ENCODE measurements around the gene KLK4. TPM values are rescaled to one million over a fixed set of nuclear protein-coding genes. Genes with fewer than 3 reads are reported as not detected.
"Not testable (repeated sequence)": the region's sequence is repeated elsewhere in the genome, so short reads cannot be mapped to it uniquely, and the experiment has no call there.

KLK4 gene
- total and polyA plus RNA-seq, 7 experiments from 2014 or later = not detected

DNA sequence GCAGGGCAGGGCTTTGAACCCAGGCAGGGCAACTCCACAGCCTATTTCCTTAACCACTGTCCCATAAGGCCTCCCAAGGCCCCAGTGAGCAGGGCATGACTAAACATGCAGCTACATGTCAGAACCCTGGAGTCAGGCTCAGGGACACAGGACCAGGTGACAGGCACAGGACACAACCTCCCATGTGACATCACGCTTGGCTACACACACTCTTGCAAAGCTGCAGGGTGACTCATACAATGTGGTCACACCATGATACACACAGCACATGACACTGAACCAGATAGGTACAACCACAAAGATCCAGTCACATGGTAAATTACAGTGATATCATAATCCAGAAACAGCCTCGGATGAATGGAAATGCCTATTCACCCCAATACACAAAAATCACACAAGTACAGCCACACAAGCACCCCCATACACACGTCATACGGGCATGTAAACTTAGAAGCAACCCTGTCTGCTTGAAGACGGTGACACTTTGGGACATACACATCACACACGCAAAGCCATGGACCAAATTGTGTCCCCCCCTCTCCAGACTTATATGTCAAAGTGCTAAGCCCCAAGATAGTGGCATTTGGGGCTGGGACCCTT, 14.5 kb downstream of the KLK4 start:
- intact Hi-C loops (cut with micrococcal nuclease) = no loop called here
- Histone ChIP-seq H3K27me3 (ENCODE audit: control insufficient read depth in 2 of 2, insufficient read depth in 2 of 2, low read length in 2 of 2) (no peaks in the 10 kb centered on the region), H3K4me3 (ENCODE audit: low read length) (no peak overlapping the region), H3K4me1 (ENCODE audit: control insufficient read depth in 2 of 2, insufficient read depth in 2 of 2, low read length in 2 of 2) (no peaks in the 10 kb centered on the region), H3K9me3 (ENCODE audit: control insufficient read depth in 2 of 3, low read length in 3 of 3) (peaks cover 0 to 9% (median 0%) of the 10 kb centered on the region in 3 experiments), H3K36me3 (ENCODE audit: control insufficient read depth in 2 of 3, insufficient read depth in 3 of 3, low read length in 3 of 3) (no peaks in the 10 kb centered on the region), H3K27ac (ENCODE audit: low read depth, low read length) (no peak overlapping the region)
- CTCF ChIA-PET = interaction anchor here (0.6 kb wide), 1 partner anchor 133 kb away, joined by 3 read pairs; no protein-coding TSS in a partner anchor
- DNase-seq (no peak), ATAC-seq (peak; percentile 60)
- peaks cover 0 to 23% (median 5%) of the 10 kb centered on the region in 11 donors for H3K9me3 Mint-ChIP-seq
- peaks cover 3 to 69% (median 35%) of the 10 kb centered on the region in 5 donors for H3K27me3 Mint-ChIP-seq
- peaks cover 0 to 4% (median 0%) of the 10 kb centered on the region in 5 donors for H3K36me3 Mint-ChIP-seq
- H3K27ac Mint-ChIP-seq = no peak overlapping the region
- H3K4me1 Mint-ChIP-seq = peaks cover 0 to 1% (median 0%) of the 10 kb centered on the region in 7 donors
- H3K4me3 Mint-ChIP-seq = no peak overlapping the region
- POLR2A ChIA-PET = no interaction called here

DNA sequence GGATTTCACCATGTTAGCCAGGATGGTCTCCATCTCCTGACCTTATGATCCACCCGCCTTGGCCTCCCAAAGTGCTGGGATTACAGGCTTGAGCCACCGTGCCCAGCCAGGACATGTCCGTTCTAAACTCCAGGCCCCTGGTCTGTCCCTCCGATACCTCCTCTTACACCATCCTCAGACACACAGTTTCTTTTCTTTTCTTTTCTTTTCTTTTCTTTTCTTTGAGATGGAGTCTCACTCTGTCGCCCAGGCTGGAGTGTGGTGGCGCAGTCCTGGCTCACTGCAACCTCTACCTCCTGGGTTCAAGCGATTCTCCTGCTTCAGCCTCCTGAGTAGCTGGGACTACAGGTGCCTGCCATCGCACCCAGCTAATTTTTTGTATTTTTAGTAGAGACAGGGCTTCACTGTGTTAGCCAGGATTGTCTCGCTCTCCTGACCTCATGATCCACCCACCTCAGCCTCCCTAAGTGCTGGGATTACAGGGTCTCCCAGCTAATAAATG, 15.1 kb downstream of the KLK4 start:
- H3K27ac Mint-ChIP-seq; H3K36me3 Mint-ChIP-seq; H3K9me3 ChIP-seq (ENCODE audit: control insufficient read depth in 2 of 3, low read length in 3 of 3); POLR2A ChIA-PET; H3K4me3 ChIP-seq (ENCODE audit: low read length); H3K36me3 ChIP-seq (ENCODE audit: control insufficient read depth in 2 of 3, insufficient read depth in 3 of 3, low read length in 3 of 3); ATAC-seq; H3K4me1 ChIP-seq (ENCODE audit: control insufficient read depth in 2 of 2, insufficient read depth in 2 of 2, low read length in 2 of 2); H3K4me1 Mint-ChIP-seq; H3K4me3 Mint-ChIP-seq; intact Hi-C loops (cut with micrococcal nuclease); DNase-seq; H3K27ac ChIP-seq (ENCODE audit: low read depth, low read length); H3K27me3 ChIP-seq (ENCODE audit: control insufficient read depth in 2 of 2, insufficient read depth in 2 of 2, low read length in 2 of 2): not testable (repeated sequence)
- peaks cover 3 to 68% (median 32%) of the 10 kb centered on the region in 5 donors for H3K27me3 Mint-ChIP-seq
- H3K9me3 Mint-ChIP-seq = peaks cover 0 to 23% (median 5%) of the 10 kb centered on the region in 11 donors
- CTCF ChIA-PET = interaction anchor here (0.6 kb wide), 1 partner anchor 134 kb away, joined by 3 read pairs; no protein-coding TSS in a partner anchor

DNA sequence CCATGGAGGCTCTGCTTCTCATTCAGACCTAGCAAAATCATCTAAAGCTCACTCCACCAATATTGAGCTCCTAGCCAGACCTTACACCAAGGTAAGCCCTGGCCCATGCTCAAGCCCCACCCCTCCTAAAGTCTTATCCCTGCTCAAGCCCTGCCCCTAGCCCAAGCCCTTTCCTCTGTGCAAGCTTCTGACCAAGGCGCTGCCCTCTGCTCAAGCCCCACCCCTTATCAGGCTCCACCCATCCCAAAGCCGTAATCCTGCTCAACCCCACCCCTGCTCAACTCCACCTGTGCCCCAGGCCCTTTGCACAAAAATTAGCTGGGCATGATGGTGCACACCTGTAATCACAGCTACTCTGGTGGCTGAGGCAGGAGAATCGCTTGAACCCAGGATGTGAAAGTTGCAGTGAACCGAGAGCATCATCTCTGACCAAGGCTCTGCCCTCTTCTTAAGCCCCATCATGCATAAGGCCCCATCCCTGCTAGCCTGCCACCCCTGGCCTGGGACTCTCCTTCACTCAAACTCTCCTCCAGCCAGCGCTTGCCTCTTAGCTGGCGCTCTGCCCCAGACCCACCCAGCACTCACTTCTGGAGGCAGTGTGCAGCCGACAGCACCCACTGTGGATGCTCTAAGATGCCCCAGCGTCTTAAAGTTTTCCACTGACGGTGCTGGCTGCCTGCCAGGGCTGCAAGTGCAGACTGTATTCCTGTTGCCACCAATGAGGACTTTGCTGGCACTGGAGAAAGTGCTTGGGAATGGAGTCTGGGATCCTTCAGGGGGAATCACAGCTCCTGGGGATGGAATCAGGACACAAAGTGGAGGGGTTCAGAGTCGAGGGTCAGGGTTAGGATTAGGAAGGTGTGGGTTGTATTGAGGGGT, 16.5 kb downstream of the KLK4 start:
- Mint-ChIP-seq H3K27ac (no peak overlapping the region), H3K4me3 (no peak overlapping the region), H3K36me3 (peaks cover 0 to 4% (median 0%) of the 10 kb centered on the region in 5 donors), H3K9me3 (peaks cover 0 to 23% (median 5%) of the 10 kb centered on the region in 11 donors), H3K4me1 (peaks cover 0 to 1% (median 0%) of the 10 kb centered on the region in 7 donors), H3K27me3 (peaks cover 3 to 70% (median 32%) of the 10 kb centered on the region in 5 donors)
- H3K27me3 ChIP-seq (ENCODE audit: control insufficient read depth in 2 of 2, insufficient read depth in 2 of 2, low read length in 2 of 2) = no peaks in the 10 kb centered on the region
- no peak for DNase-seq
- ChIA-PET POLR2A (no interaction called here), CTCF (no interaction called here)
- no peak overlapping the region for H3K4me3 ChIP-seq (ENCODE audit: low read length)
- peaks cover 0 to 9% (median 0%) of the 10 kb centered on the region in 3 experiments for H3K9me3 ChIP-seq (ENCODE audit: control insufficient read depth in 2 of 3, low read length in 3 of 3)
- no peak for ATAC-seq
- H3K4me1 ChIP-seq (ENCODE audit: control insufficient read depth in 2 of 2, insufficient read depth in 2 of 2, low read length in 2 of 2) = no peaks in the 10 kb centered on the region
- no peak overlapping the region for H3K27ac ChIP-seq (ENCODE audit: low read depth, low read length)
- H3K36me3 ChIP-seq (ENCODE audit: control insufficient read depth in 2 of 3, insufficient read depth in 3 of 3, low read length in 3 of 3) = no peaks in the 10 kb centered on the region
- intact Hi-C loops (cut with micrococcal nuclease) = no loop called here

DNA sequence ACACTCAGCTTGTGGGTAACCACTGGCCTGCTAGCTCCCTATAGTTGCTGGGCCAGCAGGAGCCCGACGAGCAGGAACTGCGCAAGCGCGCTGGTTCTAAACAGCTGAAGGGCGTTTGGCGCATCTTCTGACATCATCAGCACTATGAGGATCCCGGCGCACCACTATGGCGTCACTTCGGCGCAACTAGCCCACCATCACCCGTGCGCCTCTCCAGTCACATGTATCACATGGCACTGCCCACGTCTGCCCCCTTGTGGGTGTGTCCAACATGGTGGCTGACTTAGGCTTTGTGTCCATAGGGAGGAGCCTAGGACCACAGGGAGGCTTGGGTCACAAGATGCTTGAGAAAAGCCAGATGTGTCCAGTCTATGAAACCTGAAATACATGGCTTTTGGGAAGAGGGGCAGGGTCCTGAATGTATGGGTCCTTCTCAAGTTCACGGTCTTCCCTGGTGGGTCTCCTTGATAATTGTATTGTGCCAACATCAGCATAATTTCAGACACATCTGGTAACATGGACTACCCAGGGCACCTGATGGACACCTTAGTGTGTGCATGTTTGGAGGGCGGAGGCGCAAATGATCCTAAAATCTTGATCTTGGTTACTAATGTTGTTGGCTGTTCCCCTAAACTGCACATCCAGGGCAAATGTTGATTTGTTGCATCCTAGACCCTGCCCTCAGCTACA, 18.0 kb downstream of the KLK4 start:
- intact Hi-C loops (cut with micrococcal nuclease) = no loop called here
- ATAC-seq = no peak
- Mint-ChIP-seq H3K4me1 (peaks cover 0 to 1% (median 0%) of the 10 kb centered on the region in 7 donors), H3K9me3 (peaks cover 0 to 23% (median 5%) of the 10 kb centered on the region in 11 donors), H3K4me3 (no peak overlapping the region), H3K36me3 (peaks cover 0 to 4% (median 0%) of the 10 kb centered on the region in 5 donors), H3K27ac (no peak overlapping the region), H3K27me3 (peaks cover 4 to 73% (median 35%) of the 10 kb centered on the region in 5 donors)
- peaks cover 0 to 9% (median 0%) of the 10 kb centered on the region in 3 experiments for H3K9me3 ChIP-seq (ENCODE audit: control insufficient read depth in 2 of 3, low read length in 3 of 3)
- POLR2A ChIA-PET = no interaction called here
- no peak overlapping the region for H3K4me3 ChIP-seq (ENCODE audit: low read length)
- H3K4me1 ChIP-seq (ENCODE audit: control insufficient read depth in 2 of 2, insufficient read depth in 2 of 2, low read length in 2 of 2) = no peaks in the 10 kb centered on the region
- no peaks in the 10 kb centered on the region for H3K36me3 ChIP-seq (ENCODE audit: control insufficient read depth in 2 of 3, insufficient read depth in 3 of 3, low read length in 3 of 3)
- CTCF ChIA-PET = no interaction called here
- no peaks in the 10 kb centered on the region for H3K27me3 ChIP-seq (ENCODE audit: control insufficient read depth in 2 of 2, insufficient read depth in 2 of 2, low read length in 2 of 2)
- no peak overlapping the region for H3K27ac ChIP-seq (ENCODE audit: low read depth, low read length)
- no peak for DNase-seq

DNA sequence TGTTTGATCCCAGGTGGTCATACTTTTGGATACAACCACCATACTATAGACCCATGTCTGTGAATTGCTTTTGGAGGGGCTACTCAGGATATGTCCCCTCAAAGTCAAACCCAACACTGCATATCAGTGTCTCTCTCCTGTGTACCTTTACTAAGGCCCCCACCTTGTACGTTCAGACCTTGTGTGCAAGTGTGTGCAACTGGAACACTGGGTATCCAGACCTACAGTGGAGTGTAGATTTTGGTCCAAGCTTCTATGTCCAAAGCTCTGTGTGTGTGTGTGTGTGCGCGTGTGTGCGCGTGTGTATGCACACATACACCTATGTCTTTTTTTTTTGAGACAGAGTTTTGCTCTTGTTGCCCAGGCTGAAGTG, 20.0 kb downstream of the KLK4 start:
- no peak overlapping the region for H3K27ac Mint-ChIP-seq
- H3K4me1 Mint-ChIP-seq = no peaks in the 10 kb centered on the region
- ChIA-PET CTCF (no interaction called here), POLR2A (no interaction called here)
- H3K36me3 Mint-ChIP-seq = peaks cover 0 to 4% (median 0%) of the 10 kb centered on the region in 5 donors
- Histone ChIP-seq H3K27me3 (ENCODE audit: control insufficient read depth in 2 of 2, insufficient read depth in 2 of 2, low read length in 2 of 2) (no peaks in the 10 kb centered on the region), H3K27ac (ENCODE audit: low read depth, low read length) (no peak overlapping the region), H3K9me3 (ENCODE audit: control insufficient read depth in 2 of 3, low read length in 3 of 3) (peaks cover 0 to 9% (median 0%) of the 10 kb centered on the region in 3 experiments), H3K4me1 (ENCODE audit: control insufficient read depth in 2 of 2, insufficient read depth in 2 of 2, low read length in 2 of 2) (no peaks in the 10 kb centered on the region), H3K4me3 (ENCODE audit: low read length) (no peak overlapping the region), H3K36me3 (ENCODE audit: control insufficient read depth in 2 of 3, insufficient read depth in 3 of 3, low read length in 3 of 3) (no peaks in the 10 kb centered on the region)
- DNase-seq (no peak), ATAC-seq (no peak)
- peaks cover 0 to 23% (median 5%) of the 10 kb centered on the region in 11 donors for H3K9me3 Mint-ChIP-seq
- peaks cover 9 to 77% (median 38%) of the 10 kb centered on the region in 5 donors for H3K27me3 Mint-ChIP-seq
- no peak overlapping the region for H3K4me3 Mint-ChIP-seq
- intact Hi-C loops (cut with micrococcal nuclease) = no loop called here

DNA sequence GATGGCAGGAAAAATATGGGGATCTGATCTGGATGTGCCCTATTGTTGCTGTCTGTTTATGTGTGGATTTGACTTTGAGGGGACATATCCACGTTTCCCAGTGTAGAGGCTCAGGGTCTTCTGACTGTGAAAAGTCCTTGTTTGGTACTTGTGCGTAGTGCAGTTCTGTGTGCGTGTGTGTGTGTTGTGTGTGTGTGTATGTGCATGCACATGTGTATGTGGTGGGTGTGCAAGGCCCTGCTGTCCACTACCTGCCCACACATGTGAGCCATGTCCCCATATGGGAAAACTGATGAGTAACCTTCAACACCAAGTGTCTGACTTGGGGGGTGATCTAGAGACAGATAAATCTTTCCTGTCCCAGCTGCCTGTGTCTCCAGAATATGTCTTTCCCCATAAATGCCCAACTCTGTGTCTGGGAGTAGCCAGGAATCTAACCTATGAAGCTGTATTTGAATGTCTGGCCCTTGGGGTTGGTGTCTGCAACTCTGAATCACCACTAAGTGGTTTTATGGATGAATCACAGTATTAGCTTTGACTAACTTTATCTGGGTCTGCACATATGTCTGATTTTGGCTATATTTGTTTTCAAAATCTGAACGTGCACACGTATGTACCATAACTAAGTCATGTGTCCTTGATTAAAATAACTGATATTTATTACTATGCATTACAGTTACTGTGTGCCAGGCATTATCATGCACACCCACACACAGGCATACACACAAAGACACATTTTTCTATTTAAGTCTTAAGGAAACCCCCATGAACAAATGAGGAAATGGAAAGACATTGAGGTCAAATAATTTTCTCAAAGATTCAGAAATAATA, 20.6 kb downstream of the KLK4 start:
- no peaks in the 10 kb centered on the region for H3K36me3 ChIP-seq (ENCODE audit: control insufficient read depth in 2 of 3, insufficient read depth in 3 of 3, low read length in 3 of 3)
- ATAC-seq (no peak), DNase-seq (no peak)
- Mint-ChIP-seq H3K9me3 (peaks cover 0 to 22% (median 5%) of the 10 kb centered on the region in 11 donors), H3K36me3 (peaks cover 0 to 4% (median 0%) of the 10 kb centered on the region in 5 donors), H3K4me3 (no peak overlapping the region), H3K27ac (no peak overlapping the region), H3K27me3 (peaks cover 9 to 80% (median 41%) of the 10 kb centered on the region in 5 donors), H3K4me1 (no peaks in the 10 kb centered on the region)
- H3K4me3 ChIP-seq (ENCODE audit: low read length) = no peak overlapping the region
- POLR2A ChIA-PET = no interaction called here
- no peaks in the 10 kb centered on the region for H3K4me1 ChIP-seq (ENCODE audit: control insufficient read depth in 2 of 2, insufficient read depth in 2 of 2, low read length in 2 of 2)
- intact Hi-C loops (cut with micrococcal nuclease) = no loop called here
- H3K9me3 ChIP-seq (ENCODE audit: control insufficient read depth in 2 of 3, low read length in 3 of 3) = peaks cover 0 to 9% (median 0%) of the 10 kb centered on the region in 3 experiments
- CTCF ChIA-PET = no interaction called here
- no peak overlapping the region for H3K27ac ChIP-seq (ENCODE audit: low read depth, low read length)
- no peaks in the 10 kb centered on the region for H3K27me3 ChIP-seq (ENCODE audit: control insufficient read depth in 2 of 2, insufficient read depth in 2 of 2, low read length in 2 of 2)
